ENCODE results near the gene NRARP. TPM values are rescaled to one million over a fixed set of nuclear protein-coding genes. Genes with fewer than 3 reads are reported as not detected.

The NRARP gene
- total and polyA plus RNA-seq, 2 donors (not counting 1 experiment from before 2014, with no cell fraction given) = 5.7 to 11.5 TPM

DNA sequence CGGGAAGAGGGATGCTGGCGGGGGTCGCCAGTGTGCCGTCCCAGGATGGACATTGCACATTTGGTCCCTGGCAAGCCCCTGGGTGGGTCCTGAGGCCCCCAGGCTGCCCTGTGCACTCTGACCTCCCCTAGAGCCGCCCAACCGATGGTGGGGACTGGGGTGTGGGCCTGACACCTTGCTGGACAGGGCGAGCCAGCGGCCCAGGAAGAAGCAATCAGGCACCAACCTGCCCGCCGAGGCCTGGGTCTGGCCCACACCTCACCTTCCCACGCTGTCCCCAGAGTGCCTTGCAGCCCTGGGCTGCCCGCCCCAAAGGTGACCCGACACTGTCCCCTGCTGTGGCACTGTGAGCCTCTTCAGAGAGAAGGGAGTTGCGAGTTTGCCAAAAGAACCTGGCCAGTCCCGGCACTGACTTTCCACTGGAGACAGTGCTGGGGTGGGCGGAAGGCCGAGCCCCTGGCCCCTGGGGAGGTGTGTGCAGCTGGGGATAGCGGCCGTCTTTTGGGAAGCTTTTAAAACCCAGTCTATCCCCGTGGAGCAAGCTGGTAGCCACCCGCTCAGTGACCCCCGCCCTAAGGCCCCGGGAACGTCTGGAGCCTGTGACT lies 12.0 kb upstream of the NRARP start:
- no peaks in the 10 kb centered on the region for H4K20me1 ChIP-seq (ENCODE audit: control insufficient read depth, insufficient read depth, low read length, poor library complexity, severe bottlenecking)
- H3K4me2 ChIP-seq (replicated peaks; ENCODE audit: low read depth, low read length, poor library complexity, severe bottlenecking) = no peak overlapping the region
- H3K9me3 ChIP-seq (ENCODE audit: control extremely low read depth in 1 of 3, control insufficient read depth in 2 of 3, insufficient read depth in 1 of 3, low read length in 2 of 3) = peaks cover 0 to 8% (median 0%) of the 10 kb centered on the region in 3 donors
- no peak for ATAC-seq (ENCODE audit: low read depth)
- no peaks in the 10 kb centered on the region for H3K4me1 Mint-ChIP-seq
- no peak for TF ChIP-seq EZH2 (IDR thresholded peaks at IDR 0.05; ENCODE audit: borderline replicate concordance, insufficient read depth, low read depth, low read length, poor library complexity, severe bottlenecking)
- TF ChIP-seq, protein P1, sequence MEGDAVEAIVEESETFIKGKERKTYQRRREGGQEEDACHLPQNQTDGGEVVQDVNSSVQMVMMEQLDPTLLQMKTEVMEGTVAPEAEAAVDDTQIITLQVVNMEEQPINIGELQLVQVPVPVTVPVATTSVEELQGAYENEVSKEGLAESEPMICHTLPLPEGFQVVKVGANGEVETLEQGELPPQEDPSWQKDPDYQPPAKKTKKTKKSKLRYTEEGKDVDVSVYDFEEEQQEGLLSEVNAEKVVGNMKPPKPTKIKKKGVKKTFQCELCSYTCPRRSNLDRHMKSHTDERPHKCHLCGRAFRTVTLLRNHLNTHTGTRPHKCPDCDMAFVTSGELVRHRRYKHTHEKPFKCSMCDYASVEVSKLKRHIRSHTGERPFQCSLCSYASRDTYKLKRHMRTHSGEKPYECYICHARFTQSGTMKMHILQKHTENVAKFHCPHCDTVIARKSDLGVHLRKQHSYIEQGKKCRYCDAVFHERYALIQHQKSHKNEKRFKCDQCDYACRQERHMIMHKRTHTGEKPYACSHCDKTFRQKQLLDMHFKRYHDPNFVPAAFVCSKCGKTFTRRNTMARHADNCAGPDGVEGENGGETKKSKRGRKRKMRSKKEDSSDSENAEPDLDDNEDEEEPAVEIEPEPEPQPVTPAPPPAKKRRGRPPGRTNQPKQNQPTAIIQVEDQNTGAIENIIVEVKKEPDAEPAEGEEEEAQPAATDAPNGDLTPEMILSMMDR (IDR thresholded peaks at IDR 0.05) = no peak
- no peaks in the 10 kb centered on the region for H3K36me3 ChIP-seq (replicated peaks in 1 of 2; ENCODE audit: control extremely low read depth in 1 of 2, control insufficient read depth in 1 of 2, extremely low read depth in 1 of 2, insufficient read depth in 2 of 2, low read length in 1 of 2)
- no peak overlapping the region for H3K27ac Mint-ChIP-seq
- peaks cover 0 to 11% (median 4%) of the 10 kb centered on the region in 4 experiments for H3K27me3 ChIP-seq (replicated peaks in 1 of 4; ENCODE audit: control extremely low read depth in 1 of 4, control insufficient read depth in 3 of 4, insufficient read depth in 4 of 4, low read length in 3 of 4)
- H3K27me3 Mint-ChIP-seq = no peaks in the 10 kb centered on the region
- H3K4me1 ChIP-seq (ENCODE audit: control insufficient read depth in 2 of 2, insufficient read depth in 2 of 2, low read length in 2 of 2) = peaks cover 7 to 13% of the 10 kb centered on the region in 2 donors
- DNase-seq = no peak
- H3K79me2 ChIP-seq (ENCODE audit: control insufficient read depth, insufficient read depth, low read length) = no peaks in the 10 kb centered on the region
- ChIA-PET CTCF (no interaction called here), POLR2A (interaction anchor here (0.6 kb wide), 1 partner anchor 13 kb away, joined by 3 read pairs; no protein-coding TSS in a partner anchor)
- intact Hi-C loops (cut with micrococcal nuclease) = no loop called here
- H3K9me3 Mint-ChIP-seq (ENCODE audit: insufficient read depth) = no peaks in the 10 kb centered on the region
- H3K27ac ChIP-seq (ENCODE audit: low read length in 2 of 2) = no peak overlapping the region
- WGBS (ENCODE audit: insufficient coverage) = 93% methylated on average over 24 of the region's 24 CpGs
- H3K9ac ChIP-seq (ENCODE audit: low read length) = no peak overlapping the region
- H3K4me3 ChIP-seq (ENCODE audit: control extremely low read depth in 1 of 5, extremely low read depth in 1 of 5, insufficient read depth in 1 of 5, low read depth in 2 of 5, low read length in 4 of 5) = no peak overlapping the region
- H3K4me3 Mint-ChIP-seq = no peak overlapping the region
- H2AFZ ChIP-seq (ENCODE audit: insufficient read depth, low read depth, low read length, poor library complexity, severe bottlenecking) = no peak overlapping the region

- H3K9me3 ChIP-seq (ENCODE audit: control extremely low read depth in 1 of 3, control insufficient read depth in 2 of 3, insufficient read depth in 1 of 3, low read length in 2 of 3) = peaks cover 0 to 8% (median 0%) of the 10 kb centered on the region in 3 donors
- no peaks in the 10 kb centered on the region for H4K20me1 ChIP-seq (ENCODE audit: control insufficient read depth, insufficient read depth, low read length, poor library complexity, severe bottlenecking)
- no peak overlapping the region for H2AFZ ChIP-seq (ENCODE audit: insufficient read depth, low read depth, low read length, poor library complexity, severe bottlenecking)
- ATAC-seq (ENCODE audit: low read depth) (no peak), DNase-seq (peak; percentile 8)
- no peak overlapping the region for H3K9ac ChIP-seq (ENCODE audit: low read length)
- no peak for TF ChIP-seq EZH2 (IDR thresholded peaks at IDR 0.05; ENCODE audit: borderline replicate concordance, insufficient read depth, low read depth, low read length, poor library complexity, severe bottlenecking)
- TF ChIP-seq, protein P1 (IDR thresholded peaks at IDR 0.05) = no peak
- H3K4me1 ChIP-seq (ENCODE audit: control insufficient read depth in 2 of 2, insufficient read depth in 2 of 2, low read length in 2 of 2) = peaks cover 7 to 13% of the 10 kb centered on the region in 2 donors
- H3K79me2 ChIP-seq (ENCODE audit: control insufficient read depth, insufficient read depth, low read length) = no peaks in the 10 kb centered on the region
- Mint-ChIP-seq H3K4me1 (no peaks in the 10 kb centered on the region), H3K27ac (no peak overlapping the region), H3K4me3 (no peak overlapping the region), H3K9me3 (ENCODE audit: insufficient read depth) (no peaks in the 10 kb centered on the region), H3K27me3 (no peaks in the 10 kb centered on the region)
- peaks cover 0 to 11% (median 4%) of the 10 kb centered on the region in 4 experiments for H3K27me3 ChIP-seq (replicated peaks in 1 of 4; ENCODE audit: control extremely low read depth in 1 of 4, control insufficient read depth in 3 of 4, insufficient read depth in 4 of 4, low read length in 3 of 4)
- CTCF ChIA-PET = interaction anchor here (1.5 kb wide), 2 partner anchors 11 to 16 kb away, joined by 3 to 4 read pairs; partner anchors contain the start of gene NRARP
- WGBS (ENCODE audit: insufficient coverage) = 85% methylated on average over 8 of the region's 9 CpGs
- POLR2A ChIA-PET = no interaction called here
- no peaks in the 10 kb centered on the region for H3K36me3 ChIP-seq (replicated peaks in 1 of 2; ENCODE audit: control extremely low read depth in 1 of 2, control insufficient read depth in 1 of 2, extremely low read depth in 1 of 2, insufficient read depth in 2 of 2, low read length in 1 of 2)
- intact Hi-C loops (cut with micrococcal nuclease) = no loop called here
- no peak overlapping the region for H3K4me2 ChIP-seq (replicated peaks; ENCODE audit: low read depth, low read length, poor library complexity, severe bottlenecking)
- no peak overlapping the region for H3K27ac ChIP-seq (ENCODE audit: low read length in 2 of 2)
- no peak overlapping the region for H3K4me3 ChIP-seq (ENCODE audit: control extremely low read depth in 1 of 5, extremely low read depth in 1 of 5, insufficient read depth in 1 of 5, low read depth in 2 of 5, low read length in 4 of 5)
Observed at GRCh38 chr9:137313326-137313936, 11.4 kb upstream of the NRARP start.
